ENCODE results near the gene FUCA2.
"Not testable (repeated sequence)": the region's sequence is repeated elsewhere in the genome, so short reads cannot be mapped to it uniquely, and the experiment has no call there.

The FUCA2 gene

GRCh38 chr6:143516690-143517446, 5.3 kb upstream of the FUCA2 start:
- in situ Hi-C loops (cut with HindIII; ENCODE audit: low sequenced_read_pairs): no loop called here
- no peak overlapping the region for H3K4me3 ChIP-seq (ENCODE audit: low read depth, low read length)
- TF ChIP-seq CTCF (IDR thresholded peaks at IDR 0.05; ENCODE audit: low read depth, low read length): no peak

GRCh38 chr6:143515766-143516355, 4.3 kb upstream of the FUCA2 start:
- in situ Hi-C loops (cut with HindIII; ENCODE audit: low sequenced_read_pairs): no loop called here
- DNase-seq (ENCODE audit: low read depth, low spot score): no peak
- H3K4me3 ChIP-seq (ENCODE audit: low read depth, low read length): no peak overlapping the region
- TF ChIP-seq CTCF (IDR thresholded peaks at IDR 0.05; ENCODE audit: low read depth, low read length): no peak

More at GRCh38 chr6:143516690-143517446, 5.3 kb upstream of the FUCA2 start:
- DNase-seq (ENCODE audit: low read depth, low spot score): no peak

- no peak for TF ChIP-seq CTCF (IDR thresholded peaks at IDR 0.05; ENCODE audit: low read depth, low read length)
- peak; percentile 29 for DNase-seq (ENCODE audit: low read depth, low spot score)
- H3K4me3 ChIP-seq (ENCODE audit: low read depth, low read length): no peak overlapping the region
- in situ Hi-C loops (cut with HindIII; ENCODE audit: low sequenced_read_pairs): no loop called here
Observed at GRCh38 chr6:143515061-143515760, 3.7 kb upstream of the FUCA2 start.

- no peak overlapping the region for H3K4me3 ChIP-seq (ENCODE audit: low read depth, low read length)
- no peak for DNase-seq (ENCODE audit: low read depth, low spot score)
- peak; percentile 38 for TF ChIP-seq CTCF (IDR thresholded peaks at IDR 0.05; ENCODE audit: low read depth, low read length)
Observed at GRCh38 chr6:143513410-143513809, 1.9 kb upstream of the FUCA2 start.

GRCh38 chr6:143510326-143510725, 1.2 kb downstream of the FUCA2 start:
- DNase-seq (ENCODE audit: low read depth, low spot score); in situ Hi-C loops (cut with HindIII; ENCODE audit: low sequenced_read_pairs): not testable (repeated sequence)
- peak overlapping the region; percentile 59 for H3K4me3 ChIP-seq (ENCODE audit: low read depth, low read length)

More at GRCh38 chr6:143513410-143513809, 1.9 kb upstream of the FUCA2 start:
- in situ Hi-C loops (cut with HindIII; ENCODE audit: low sequenced_read_pairs): no loop called here

- in situ Hi-C loops (cut with HindIII; ENCODE audit: low sequenced_read_pairs): no loop called here
- no peak overlapping the region for H3K4me3 ChIP-seq (ENCODE audit: low read depth, low read length)
- TF ChIP-seq CTCF (IDR thresholded peaks at IDR 0.05; ENCODE audit: low read depth, low read length): no peak
- no peak for DNase-seq (ENCODE audit: low read depth, low spot score)
Observed at GRCh38 chr6:143507358-143508145, 4.0 kb downstream of the FUCA2 start.
